Pericardium fibroblast (primary cell): ENCODE results near the gene COASY. TPM values are rescaled to one million over a fixed set of nuclear protein-coding genes. Genes with fewer than 3 reads are reported as not detected.

Experiments used
- total RNA-seq: library from RNA; depleted of rRNA; stranded (reverse); fragments of >200 nt; gene quantifications from 2 replicates; pipeline ENCODE4 v1.2.3, GENCODE V29; 2015

COASY gene
- total RNA-seq, result 28.9 and 30.2 TPM in 2 replicates

GRCh38 chr17:42561897-42562387, at the start of gene COASY:
Gene COASY (plus strand): TSS chr17:42562148. CDS start chr17:42562623, 475 bp downstream.

GRCh38 chr17:42536048-42536371, 25.9 kb upstream of the COASY start, which contains the start of gene NAGLU:
Gene NAGLU (plus strand): TSS chr17:42536241. CDS start chr17:42536273, 32 bp downstream.

GRCh38 chr17:42552736-42553135, 9.2 kb upstream of the COASY start, which contains the start of gene HSD17B1:
Gene HSD17B1 (plus strand): TSS chr17:42552923. CDS start chr17:42552934, 11 bp downstream.

GRCh38 chr17:42566883-42567573, 5.1 kb downstream of the COASY start, which contains the start of gene MLX:
Gene MLX (plus strand): TSS chr17:42567100. CDS start chr17:42567125, 25 bp downstream.

GRCh38 chr17:42577532-42578281, 15.8 kb downstream of the COASY start, which contains the start of gene PSMC3IP:
Gene PSMC3IP (minus strand): TSS chr17:42577729. CDS start chr17:42577686, 43 bp downstream.

GRCh38 chr17:42609182-42609813, 47.4 kb downstream of the COASY start, which contains the start of the genes RETREG3 and TUBG1:
Gene RETREG3 (minus strand): TSS chr17:42609374. CDS start chr17:42609324, 50 bp downstream.
Gene TUBG1 (plus strand): TSS chr17:42609683. CDS start chr17:42609738, 55 bp downstream.

Other genes with a start within 250 kb of the COASY start
- gene STAT3, start 173.7 kb upstream of the COASY start, total RNA-seq, result 110 and 130 TPM in 2 replicates
- 510 and 922 TPM in 2 replicates for gene CAVIN1, start 138.9 kb upstream of the COASY start, total RNA-seq
- gene ATP6V0A1, start 103.3 kb upstream of the COASY start, total RNA-seq, result 19.4 and 23.2 TPM in 2 replicates
- gene NAGLU, start 25.9 kb upstream of the COASY start, total RNA-seq, result 60.7 and 96.4 TPM in 2 replicates
- 4.0 and 4.9 TPM in 2 replicates for gene HSD17B1, start 9.2 kb upstream of the COASY start, total RNA-seq
- 32.6 and 34.0 TPM in 2 replicates for gene MLX, start 5.0 kb downstream of the COASY start, total RNA-seq
- gene PSMC3IP, start 15.6 kb downstream of the COASY start, total RNA-seq, result 1.9 and 2.5 TPM in 2 replicates
- gene RETREG3, start 47.2 kb downstream of the COASY start, total RNA-seq, result 38.4 and 42.7 TPM in 2 replicates
- 21.0 and 35.8 TPM in 2 replicates for gene TUBG1, start 47.5 kb downstream of the COASY start, total RNA-seq
- gene TUBG2, start 97.1 kb downstream of the COASY start, total RNA-seq, result 17.1 and 17.2 TPM in 2 replicates
- 40.7 and 42.5 TPM in 2 replicates for gene PLEKHH3, start 114.8 kb downstream of the COASY start, total RNA-seq
- 2.8 and 3.4 TPM in 2 replicates for gene CCR10, start 119.7 kb downstream of the COASY start, total RNA-seq
- 32.9 and 37.9 TPM in 2 replicates for gene CNTNAP1, start 120.4 kb downstream of the COASY start, total RNA-seq
- gene EZH1, start 182.9 kb downstream of the COASY start, total RNA-seq, result 11.3 TPM in 2 replicates
- gene RAMP2, start 199.1 kb downstream of the COASY start, total RNA-seq, result 5.3 and 6.3 TPM in 2 replicates
- gene VPS25, start 211.3 kb downstream of the COASY start, total RNA-seq, result 68.3 and 71.2 TPM in 2 replicates
- 2.0 and 3.9 TPM in 2 replicates for gene WNK4, start 218.5 kb downstream of the COASY start, total RNA-seq
- gene COA3, start 236.6 kb downstream of the COASY start, total RNA-seq, result 49.3 and 60.7 TPM in 2 replicates
- gene CNTD1, start 236.7 kb downstream of the COASY start, total RNA-seq, result not detected in 2 replicates